ENCODE results near the gene SERHL2. TPM values are rescaled to one million over a fixed set of nuclear protein-coding genes. Genes with fewer than 3 reads are reported as not detected.

Gene SERHL2
- total RNA-seq, 1 experiment from 2014 or later: 1.1 TPM

DNA sequence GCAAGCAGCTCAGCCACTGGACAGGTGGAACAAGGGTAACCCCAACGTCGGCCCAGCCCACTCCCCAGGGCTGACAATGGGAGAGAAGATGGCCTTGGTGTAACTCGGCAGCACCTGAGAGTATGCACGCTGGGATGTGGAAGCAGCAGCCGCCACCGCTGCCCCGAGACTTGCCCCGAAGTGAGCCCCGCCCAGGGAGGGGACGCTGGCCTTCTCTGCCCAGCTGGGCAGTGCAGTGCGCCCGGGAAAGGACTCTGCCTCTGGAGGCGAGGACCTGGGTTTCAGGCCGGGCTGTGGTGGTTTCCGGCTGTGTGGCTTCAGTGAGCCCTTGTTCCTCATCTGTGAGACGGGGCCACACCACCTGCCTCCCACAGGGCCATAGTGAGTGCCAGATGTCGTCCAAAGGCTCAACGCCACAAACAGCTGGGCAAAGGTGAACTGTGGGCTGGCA lies 69.6 kb downstream of the SERHL2 start:
- Mint-ChIP-seq H3K4me1 (no peaks in the 10 kb centered on the region; the same call in none of the 2 replicates), H3K4me3 (no peak overlapping the region), H3K27ac (no peak overlapping the region), H3K27me3 (ENCODE audit: low read depth) (no peaks in the 10 kb centered on the region), H3K9me3 (no peaks in the 10 kb centered on the region), H3K36me3 (peaks cover 5% of the 10 kb centered on the region)
- POLR2A ChIA-PET: no interaction called here
- CTCF ChIA-PET: interaction anchor here (1.5 to 3.8 kb wide), 2 partner anchors 8 to 197 kb away, joined by 3 to 13 read pairs; partner anchors contain the start of gene POLDIP3
- ATAC-seq: no peak
- TF ChIP-seq PRRX2 (CRISPR knock-in tag; IDR thresholded peaks at IDR 0.05): no peak
- TF ChIP-seq FOXP1 (CRISPR knock-in tag; IDR thresholded peaks at IDR 0.05; ENCODE audit: borderline replicate concordance): no peak
- TF ChIP-seq ZNF317 (CRISPR knock-in tag; IDR thresholded peaks at IDR 0.05; ENCODE audit: borderline replicate concordance, low read depth): no peak
- TF ChIP-seq ETV6 (CRISPR knock-in tag; IDR thresholded peaks at IDR 0.05): no peak
- no peak for TF ChIP-seq ZNF416 (CRISPR knock-in tag; IDR thresholded peaks at IDR 0.05)
- no peak for TF ChIP-seq HMGA2 (CRISPR knock-in tag; IDR thresholded peaks at IDR 0.05)
- TF ChIP-seq ZNF138 (CRISPR knock-in tag; conservative IDR thresholded peaks at IDR 0.05): no peak
- TF ChIP-seq TEAD1 (CRISPR knock-in tag; IDR thresholded peaks at IDR 0.05): no peak
- TF ChIP-seq CBFB (CRISPR knock-in tag; IDR thresholded peaks at IDR 0.05; ENCODE audit: low read depth): no peak
- no peak for TF ChIP-seq NR1H2 (CRISPR knock-in tag; IDR thresholded peaks at IDR 0.05)
- TF ChIP-seq, protein P1, sequence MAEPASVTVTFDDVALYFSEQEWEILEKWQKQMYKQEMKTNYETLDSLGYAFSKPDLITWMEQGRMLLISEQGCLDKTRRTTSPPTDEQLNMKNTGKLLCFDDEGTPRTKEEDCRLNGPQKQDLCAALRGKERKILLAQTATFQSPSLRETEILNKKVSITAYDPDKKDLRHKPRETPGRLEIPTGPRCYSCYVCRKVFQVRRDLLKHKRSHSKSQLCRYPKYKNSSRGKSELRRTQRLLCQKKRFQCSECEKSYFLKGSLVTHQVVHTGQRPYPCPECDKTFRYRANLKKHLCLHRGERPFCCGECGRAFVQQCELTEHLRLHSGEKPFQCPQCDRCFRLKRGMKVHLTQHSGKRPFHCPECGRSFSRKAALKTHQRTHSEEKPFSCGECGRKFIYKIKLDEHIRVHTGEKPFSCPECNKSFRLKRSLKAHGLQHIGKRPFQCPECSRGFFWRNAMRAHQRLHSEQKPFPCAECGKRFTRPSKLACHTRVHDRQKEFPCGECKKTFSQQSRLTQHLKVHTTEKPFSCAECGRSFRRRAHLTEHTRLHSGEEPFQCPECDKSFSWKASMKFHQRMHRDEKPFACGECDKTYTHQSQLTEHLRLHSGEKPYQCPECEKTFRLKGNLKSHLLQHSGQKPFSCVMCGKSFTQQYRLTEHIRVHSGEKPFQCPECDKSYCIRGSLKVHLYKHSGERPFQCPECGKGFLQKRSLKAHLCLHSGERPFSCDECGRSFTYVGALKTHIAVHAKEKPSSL (CRISPR knock-in tag; conservative IDR thresholded peaks at IDR 0.05): no peak
- TF ChIP-seq SOX15 (CRISPR knock-in tag; IDR thresholded peaks at IDR 0.05): no peak
- TF ChIP-seq, protein P2, sequence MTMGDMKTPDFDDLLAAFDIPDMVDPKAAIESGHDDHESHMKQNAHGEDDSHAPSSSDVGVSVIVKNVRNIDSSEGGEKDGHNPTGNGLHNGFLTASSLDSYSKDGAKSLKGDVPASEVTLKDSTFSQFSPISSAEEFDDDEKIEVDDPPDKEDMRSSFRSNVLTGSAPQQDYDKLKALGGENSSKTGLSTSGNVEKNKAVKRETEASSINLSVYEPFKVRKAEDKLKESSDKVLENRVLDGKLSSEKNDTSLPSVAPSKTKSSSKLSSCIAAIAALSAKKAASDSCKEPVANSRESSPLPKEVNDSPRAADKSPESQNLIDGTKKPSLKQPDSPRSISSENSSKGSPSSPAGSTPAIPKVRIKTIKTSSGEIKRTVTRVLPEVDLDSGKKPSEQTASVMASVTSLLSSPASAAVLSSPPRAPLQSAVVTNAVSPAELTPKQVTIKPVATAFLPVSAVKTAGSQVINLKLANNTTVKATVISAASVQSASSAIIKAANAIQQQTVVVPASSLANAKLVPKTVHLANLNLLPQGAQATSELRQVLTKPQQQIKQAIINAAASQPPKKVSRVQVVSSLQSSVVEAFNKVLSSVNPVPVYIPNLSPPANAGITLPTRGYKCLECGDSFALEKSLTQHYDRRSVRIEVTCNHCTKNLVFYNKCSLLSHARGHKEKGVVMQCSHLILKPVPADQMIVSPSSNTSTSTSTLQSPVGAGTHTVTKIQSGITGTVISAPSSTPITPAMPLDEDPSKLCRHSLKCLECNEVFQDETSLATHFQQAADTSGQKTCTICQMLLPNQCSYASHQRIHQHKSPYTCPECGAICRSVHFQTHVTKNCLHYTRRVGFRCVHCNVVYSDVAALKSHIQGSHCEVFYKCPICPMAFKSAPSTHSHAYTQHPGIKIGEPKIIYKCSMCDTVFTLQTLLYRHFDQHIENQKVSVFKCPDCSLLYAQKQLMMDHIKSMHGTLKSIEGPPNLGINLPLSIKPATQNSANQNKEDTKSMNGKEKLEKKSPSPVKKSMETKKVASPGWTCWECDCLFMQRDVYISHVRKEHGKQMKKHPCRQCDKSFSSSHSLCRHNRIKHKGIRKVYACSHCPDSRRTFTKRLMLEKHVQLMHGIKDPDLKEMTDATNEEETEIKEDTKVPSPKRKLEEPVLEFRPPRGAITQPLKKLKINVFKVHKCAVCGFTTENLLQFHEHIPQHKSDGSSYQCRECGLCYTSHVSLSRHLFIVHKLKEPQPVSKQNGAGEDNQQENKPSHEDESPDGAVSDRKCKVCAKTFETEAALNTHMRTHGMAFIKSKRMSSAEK (CRISPR knock-in tag; IDR thresholded peaks at IDR 0.05; ENCODE audit: borderline replicate concordance): no peak
- DNase-seq (ENCODE audit: low spot score): no peak

Other genes starting within 250 kb of the SERHL2 start
- gene NFAM1, start 121.6 kb upstream of the SERHL2 start, total RNA-seq (2021): 0.92 to 1.6 TPM (median 1.2 TPM) in 3 replicates
- 72.9 to 95.0 TPM (median 76.5 TPM) in 3 replicates for gene RRP7A, start 34.2 kb upstream of the SERHL2 start, total RNA-seq (2021)
- 73.2 to 88.7 TPM (median 82.1 TPM) in 3 replicates for gene POLDIP3, start 60.9 kb downstream of the SERHL2 start, total RNA-seq (2021)
- gene ATP5MGL, start 86.6 kb downstream of the SERHL2 start, total RNA-seq (2021): 0.23 to 0.74 TPM (median 0.25 TPM) in 3 replicates
- gene CYB5R3, start 95.4 kb downstream of the SERHL2 start, total RNA-seq (2021): 85.4 to 98.7 TPM (median 93.9 TPM) in 3 replicates
- gene A4GALT, start 166.9 kb downstream of the SERHL2 start, total RNA-seq (2021): 13.9 to 22.1 TPM (median 16.8 TPM) in 3 replicates